IMR-90 (cell line): ENCODE data around the gene CGNL1.

Source experiments
- CHD1 ChIP-seq: IDR thresholded peaks from 2 replicates; pipeline ENCODE4 v1.6.1; 2012; ENCODE audit warnings: low read depth, low read length, improper control_type of control experiment
- CTCF ChIP-seq: conservative IDR thresholded peaks from 2 replicates; pipeline ENCODE4 v1.5.1; 2012; ENCODE audit warnings: mild to moderate bottlenecking, low read depth, low read length, improper control_type of control experiment
- POLR2A ChIP-seq: IDR thresholded peaks from 2 replicates; pipeline ENCODE4 v1.6.1; 2012; ENCODE audit warnings: mild to moderate bottlenecking, low read depth, low read length
- RAD21 ChIP-seq: IDR thresholded peaks from 2 replicates; pipeline ENCODE4 v1.6.1; 2012; ENCODE audit warnings: low read length, improper control_type of control experiment
- SMC3 ChIP-seq: fragments of 150-350 bp; IDR thresholded peaks from 2 replicates; pipeline ENCODE4 v1.6.1; 2016; ENCODE audit warnings: low read depth, mild to moderate bottlenecking, antibody characterized with exemption, low read length, moderate library complexity

DNA sequence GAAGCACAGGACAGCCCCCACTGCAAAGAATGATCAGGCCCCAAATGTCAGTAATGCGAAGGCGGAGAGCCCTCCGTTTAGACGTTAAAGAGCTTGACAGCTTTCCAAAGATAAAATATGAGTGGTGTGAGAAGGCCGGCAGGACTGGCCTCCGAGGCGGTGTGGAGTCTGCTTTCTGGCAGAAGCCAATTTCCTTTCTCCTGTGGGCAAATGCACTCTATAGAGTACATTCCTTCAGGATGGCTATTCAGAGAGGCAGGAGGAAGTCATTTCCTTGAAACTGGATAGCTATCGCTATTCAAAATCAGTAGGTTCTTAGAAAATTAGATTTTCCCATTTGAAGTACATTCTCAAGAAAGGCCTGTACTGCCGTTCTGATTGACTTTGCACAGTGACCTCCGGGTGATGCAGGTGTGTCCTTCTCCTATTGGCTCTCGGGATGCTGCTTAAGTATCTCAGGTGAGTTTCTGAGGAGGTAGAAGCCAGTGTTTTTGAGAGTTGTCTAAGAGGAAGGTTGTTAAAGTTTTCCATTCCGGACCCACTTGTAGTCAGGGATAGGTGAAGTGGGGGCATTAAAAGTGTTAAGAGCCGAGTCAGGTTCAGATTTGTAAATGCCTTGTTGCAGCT is 142.6 kb downstream of the CGNL1 start:
- TF ChIP-seq SMC3 (no peak), RAD21 (no peak), POLR2A (no peak), CTCF (no peak), CHD1 (no peak)
